K562 (cell line): ENCODE measurements around the gene ADORA2B. TPM values are rescaled to one million over a fixed set of nuclear protein-coding genes. Genes with fewer than 3 reads are reported as not detected.

ENCODE experiments used
- ARID2 ChIP-seq: fragments of 450-650 bp; IDR thresholded peaks from 2 replicates; pipeline ENCODE4 v1.6.1; 2017; ENCODE audit warnings: antibody characterized with exemption, mild to moderate bottlenecking
- ATF7 ChIP-seq: fragments of 450-650 bp; IDR thresholded peaks from 2 replicates; pipeline ENCODE4 v1.7.1; 2014; ENCODE audit warnings: mild to moderate bottlenecking, moderate library complexity
- CBFB ChIP-seq: sonication (generic); formaldehyde crosslinking; IDR thresholded peaks from 2 replicates; pipeline ENCODE4 v1.4.0; 2020; ENCODE audit warnings: mild to moderate bottlenecking, missing genetic modification reagents
- CTBP1 ChIP-seq: fragments of 450-650 bp; IDR thresholded peaks from 2 replicates; pipeline ENCODE4 v1.6.1; 2016; ENCODE audit warnings: borderline replicate concordance
- DMBX1 ChIP-seq: fragments of 250-450 bp; sonication (Bioruptor Pico); IDR thresholded peaks from 2 replicates; pipeline ENCODE4 v1.8.0; 2022; ENCODE audit warnings: inconsistent platforms, mild to moderate bottlenecking, moderate library complexity, borderline replicate concordance
- ESRRB ChIP-seq: fragments of 250-450 bp; sonication (Bioruptor Pico); IDR thresholded peaks from 2 replicates; pipeline ENCODE4 v1.5.0; 2020; ENCODE audit warnings: mild to moderate bottlenecking, moderate library complexity, borderline replicate concordance
- FOXP4 ChIP-seq: sonication (generic); formaldehyde crosslinking; IDR thresholded peaks from 2 replicates; pipeline ENCODE4 v1.8.0; 2022; ENCODE audit warnings: mild to moderate bottlenecking, missing genetic modification reagents, borderline replicate concordance
- HES1 ChIP-seq: fragments of 450-650 bp; IDR thresholded peaks from 2 replicates; pipeline ENCODE4 v1.6.1; 2016; ENCODE audit warnings: low read depth, mild to moderate bottlenecking, moderate library complexity
- JUN ChIP-seq, 2 experiments: sonication (generic) in 1 of 2; formaldehyde crosslinking in 1 of 2; IDR thresholded peaks; 2 replicates each; pipeline versions ENCODE4 v1.6.1 to v1.8.0; 2012 to 2022; ENCODE audit warnings: borderline replicate concordance in 2 of 2, mild to moderate bottlenecking in 2 of 2, improper control_type of control experiment in 1 of 2, low read depth in 1 of 2, low read length in 1 of 2, missing genetic modification reagents in 1 of 2
- NR2C2 ChIP-seq, 2 experiments: fragments of 200-800 bp in 1 of 2; sonication (Bioruptor generic) in 1 of 2; sonication (generic) in 1 of 2; formaldehyde crosslinking in 1 of 2; IDR thresholded peaks; 2 replicates each; pipeline versions ENCODE4 v1.6.1 to v1.8.0; 2016 to 2022; ENCODE audit warnings: mild to moderate bottlenecking in 1 of 2, missing compliant biosample characterization in 1 of 2, missing genetic modification characterization in 1 of 2, missing genetic modification reagents in 1 of 2
- PHF8 ChIP-seq: fragments of 200-600 bp; sonication (generic); IDR thresholded peaks from 2 replicates; pipeline ENCODE4 v1.6.1; 2012; ENCODE audit warnings: mixed run types, mild to moderate bottlenecking, inconsistent platforms, low read length, moderate library complexity, borderline replicate concordance
- POU5F1 ChIP-seq: fragments of 150-350 bp; IDR thresholded peaks from 2 replicates; pipeline ENCODE4 v1.6.1; 2014; ENCODE audit warnings: borderline replicate concordance, low read length, low read depth, mild to moderate bottlenecking; ENCODE audit not compliant: partially characterized antibody
- RBM39 ChIP-seq: fragments of 200-400 bp; formaldehyde crosslinking; optimal IDR thresholded peaks from 2 replicates; pipeline ENCODE3; 2018; ENCODE audit warnings: low read depth, low read length
- THRAP3 ChIP-seq: fragments of 450-650 bp; IDR thresholded peaks from 2 replicates; pipeline ENCODE4 v1.6.1; 2016; ENCODE audit warnings: mild to moderate bottlenecking, inconsistent platforms, borderline replicate concordance
- polyA plus RNA-seq, 8 experiments: library from polyadenylated mRNA; depleted of rRNA in 4 of 8; stranded (reverse) in 5 of 8; unstranded in 3 of 8; fragments of >200 nt; fragmentation: Nextera tagmentation in 2 of 8; fragmentation: Illumina TruSeq in 1 of 8; extraction: Ambion mirVana in 2 of 8; extraction: Trizol in 1 of 8; gene quantifications; 2 replicates each; pipeline versions ENCODE4 v1.2.1 to v1.2.3, GENCODE V29; 2011 to 2014; ENCODE audit warnings: inconsistent platforms in 1 of 8, missing spikeins in 1 of 8
- total RNA-seq, 7 experiments: library from RNA; depleted of rRNA in 6 of 7; stranded (reverse); fragments of >200 nt in 6 of 7; fragmentation: Illumina TruSeq in 2 of 7; extraction: Trizol in 2 of 7; gene quantifications; 2 replicates each; pipeline versions ENCODE4 v1.2.1 to v1.2.3, GENCODE V29; 2011 to 2021; ENCODE audit warnings: low replicate concordance in 1 of 7

The ADORA2B gene
- total and polyA plus RNA-seq, 9 of the 15 experiments (the other 6 are each of a cell fraction or from before 2014, with no cell fraction given) = 6.4 to 16.6 (median 10.5) TPM

GRCh38 chr17:15999141-15999973, 54.4 kb downstream of the ADORA2B start, which contains the start of the genes TTC19 and ZSWIM7 (continued):
- TF ChIP-seq ESRRB (CRISPR knock-in tag) (no peak), JUN (IDR thresholded peaks at IDR 0.05; ENCODE audit: borderline replicate concordance, low read depth, low read length) (peak; percentile 53; the same call in 1 of the 2 replicates), JUN (CRISPR knock-in tag; IDR thresholded peaks at IDR 0.05; ENCODE audit: borderline replicate concordance) (peak; percentile 93; the same call in 1 of the 2 replicates), THRAP3 (no peak), ARID2 (no peak), NR2C2 (CRISPR knock-in tag; IDR thresholded peaks at IDR 0.05) (peak; percentile 52), NR2C2 (tag; IDR thresholded peaks at IDR 0.05) (peak; percentile 86), ATF7 (peak; percentile 85), CBFB (CRISPR knock-in tag) (no peak), HES1 (no peak), RBM39 (no peak), FOXP4 (CRISPR knock-in tag) (peak; percentile 56; the same call in 1 of the 2 replicates), CTBP1 (peak; percentile 98), PHF8 (peak; percentile 77; the same call in 1 of the 2 replicates), POU5F1 (no peak), DMBX1 (CRISPR knock-in tag) (no peak)
